GM10266 (cell line): ENCODE data around the gene SMYD3.

Experiments used
- DNase-seq: peaks from one replicate; pipeline ENCODE4 v3.0.0; 2012; ENCODE audit errors: extremely low spot score
- CTCF ChIP-seq: IDR thresholded peaks from 2 replicates; pipeline ENCODE4 v1.5.1; 2012; ENCODE audit warnings: mild to moderate bottlenecking, low read depth; ENCODE audit not compliant: control insufficient read depth, insufficient read depth; ENCODE audit errors: missing control alignments

Gene SMYD3

GRCh38 chr1:246515390-246516005 lies 8.4 kb upstream of the SMYD3 start:
- DNase-seq, result no peak
- no peak for TF ChIP-seq CTCF

- TF ChIP-seq CTCF, result no peak
- no peak for DNase-seq
Measured at GRCh38 chr1:246513619-246514343, 6.7 kb upstream of the SMYD3 start.

- no peak for TF ChIP-seq CTCF
- no peak for DNase-seq
Measured at GRCh38 chr1:246513041-246513440, 6.0 kb upstream of the SMYD3 start.

- TF ChIP-seq CTCF, result no peak
- no peak for DNase-seq
Measured at GRCh38 chr1:246512635-246513034, 5.6 kb upstream of the SMYD3 start.

- TF ChIP-seq CTCF, result no peak
- no peak for DNase-seq
Measured at GRCh38 chr1:246512230-246512629, 5.2 kb upstream of the SMYD3 start.

GRCh38 chr1:246511203-246511602 lies 4.1 kb upstream of the SMYD3 start:
- no peak for TF ChIP-seq CTCF
- DNase-seq, result no peak
